Activated CD8-positive, alpha-beta T cell treated with anti-CD3 and anti-CD28 coated beads for 36 hours (primary cell): ENCODE measurements around the gene THPO. TPM values are rescaled to one million over a fixed set of nuclear protein-coding genes. Genes with fewer than 3 reads are reported as not detected.
A peak's percentile ranks its signal among the peaks of the same experiment; 100 is the strongest.

Source experiments
- ATAC-seq: fragments of 200-7000 bp; cut with Tn5 transposase; one replicate; pipeline ENCODE4 v1.10.0; 2021; ENCODE audit warnings: mild to moderate bottlenecking, moderate library complexity
- CTCF ChIA-PET: fragments of 350-600 bp; sonication (Branson Sonifier 250); formaldehyde crosslinking; loops from one replicate; lab custom pipeline; 2021; ENCODE audit warnings: antibody characterized with exemption; lab: Charles Lee
- POLR2A ChIA-PET: fragments of 350-600 bp; sonication (Branson Sonifier 250); formaldehyde crosslinking; loops from one replicate; lab custom pipeline; 2021; ENCODE audit warnings: antibody characterized with exemption; lab: Charles Lee
- DNase-seq: peaks from one replicate; pipeline ENCODE4 v3.0.0-alpha.2; 2020
- H3K27ac Mint-ChIP-seq: one replicate; pipeline ENCODE4 v1.8.0; 2021; ENCODE audit warnings: mild to moderate bottlenecking, mixed read lengths
- H3K27me3 Mint-ChIP-seq: one replicate; pipeline ENCODE4 v1.8.0; 2021; ENCODE audit warnings: mixed read lengths
- H3K36me3 Mint-ChIP-seq: one replicate; pipeline ENCODE4 v1.8.0; 2021; ENCODE audit warnings: low read depth, mixed read lengths
- H3K4me1 Mint-ChIP-seq: one replicate; pipeline ENCODE4 v1.8.0; 2021; ENCODE audit warnings: low read depth, mixed read lengths
- H3K4me3 Mint-ChIP-seq: one replicate; pipeline ENCODE4 v1.8.0; 2021; ENCODE audit warnings: mild to moderate bottlenecking, moderate library complexity, mixed read lengths
- H3K9me3 Mint-ChIP-seq: one replicate; pipeline ENCODE4 v1.8.0; 2021; ENCODE audit warnings: mixed read lengths
- intact Hi-C: fragments of 100-400 bp; cut with micrococcal nuclease; formaldehyde crosslinking; loops from one replicate; pipeline ENCODE4 v1.10.0; 2022
- total RNA-seq, 2 experiments: library from RNA; stranded (reverse); gene quantifications; one replicate each; pipeline ENCODE4 v1.2.3, GENCODE V29; 2021
- TF ChIP-seq, protein P1 (sequence below): fragments of 200-600 bp; IDR thresholded peaks from one replicate; pipeline ENCODE4 v1.8.0; 2022; ENCODE audit warnings: antibody characterized with exemption, mild to moderate bottlenecking

THPO gene
- total RNA-seq, 2 experiments from 2014 or later, result not detected

GRCh38 chr3:184382326-184383032 lies 4.5 kb upstream of the THPO start:
- H3K27me3 Mint-ChIP-seq, result peaks cover 47% of the 10 kb centered on the region
- TF ChIP-seq, protein P1, sequence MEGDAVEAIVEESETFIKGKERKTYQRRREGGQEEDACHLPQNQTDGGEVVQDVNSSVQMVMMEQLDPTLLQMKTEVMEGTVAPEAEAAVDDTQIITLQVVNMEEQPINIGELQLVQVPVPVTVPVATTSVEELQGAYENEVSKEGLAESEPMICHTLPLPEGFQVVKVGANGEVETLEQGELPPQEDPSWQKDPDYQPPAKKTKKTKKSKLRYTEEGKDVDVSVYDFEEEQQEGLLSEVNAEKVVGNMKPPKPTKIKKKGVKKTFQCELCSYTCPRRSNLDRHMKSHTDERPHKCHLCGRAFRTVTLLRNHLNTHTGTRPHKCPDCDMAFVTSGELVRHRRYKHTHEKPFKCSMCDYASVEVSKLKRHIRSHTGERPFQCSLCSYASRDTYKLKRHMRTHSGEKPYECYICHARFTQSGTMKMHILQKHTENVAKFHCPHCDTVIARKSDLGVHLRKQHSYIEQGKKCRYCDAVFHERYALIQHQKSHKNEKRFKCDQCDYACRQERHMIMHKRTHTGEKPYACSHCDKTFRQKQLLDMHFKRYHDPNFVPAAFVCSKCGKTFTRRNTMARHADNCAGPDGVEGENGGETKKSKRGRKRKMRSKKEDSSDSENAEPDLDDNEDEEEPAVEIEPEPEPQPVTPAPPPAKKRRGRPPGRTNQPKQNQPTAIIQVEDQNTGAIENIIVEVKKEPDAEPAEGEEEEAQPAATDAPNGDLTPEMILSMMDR, result no peak
- no peak for DNase-seq
- H3K9me3 Mint-ChIP-seq, result no peaks in the 10 kb centered on the region
- CTCF ChIA-PET, result interaction anchor here (1.3 to 2.3 kb wide), 2 partner anchors 11 kb away, joined by 3 to 12 read pairs; no protein-coding TSS in a partner anchor
- no peak overlapping the region for H3K27ac Mint-ChIP-seq
- no peak overlapping the region for H3K4me3 Mint-ChIP-seq
- POLR2A ChIA-PET, result interaction anchor here (0.6 kb wide), 1 partner anchor 31 kb away, joined by 3 read pairs; no protein-coding TSS in a partner anchor
- ATAC-seq, result no peak
- peaks cover 3% of the 10 kb centered on the region for H3K4me1 Mint-ChIP-seq
- H3K36me3 Mint-ChIP-seq, result no peaks in the 10 kb centered on the region
- intact Hi-C loops, result no loop called here

GRCh38 chr3:184381261-184382224 lies 3.5 kb upstream of the THPO start:
- no peaks in the 10 kb centered on the region for H3K36me3 Mint-ChIP-seq
- H3K9me3 Mint-ChIP-seq, result no peaks in the 10 kb centered on the region
- ChIA-PET POLR2A (interaction anchor here (0.6 to 2.0 kb wide), 3 partner anchors 14 to 32 kb away, joined by 3 to 5 read pairs (median 4); no protein-coding TSS in a partner anchor), CTCF (interaction anchor here (1.5 to 2.3 kb wide), 2 partner anchors 10 to 133 kb away, joined by 3 to 12 read pairs; no protein-coding TSS in a partner anchor)
- DNase-seq (no peak), ATAC-seq (peak; percentile 12)
- no peak overlapping the region for H3K27ac Mint-ChIP-seq
- TF ChIP-seq, protein P1, result no peak
- intact Hi-C loops, result no loop called here
- peaks cover 3% of the 10 kb centered on the region for H3K4me1 Mint-ChIP-seq
- H3K4me3 Mint-ChIP-seq, result peak overlapping the region; percentile 35
- peaks cover 52% of the 10 kb centered on the region for H3K27me3 Mint-ChIP-seq

DNA sequence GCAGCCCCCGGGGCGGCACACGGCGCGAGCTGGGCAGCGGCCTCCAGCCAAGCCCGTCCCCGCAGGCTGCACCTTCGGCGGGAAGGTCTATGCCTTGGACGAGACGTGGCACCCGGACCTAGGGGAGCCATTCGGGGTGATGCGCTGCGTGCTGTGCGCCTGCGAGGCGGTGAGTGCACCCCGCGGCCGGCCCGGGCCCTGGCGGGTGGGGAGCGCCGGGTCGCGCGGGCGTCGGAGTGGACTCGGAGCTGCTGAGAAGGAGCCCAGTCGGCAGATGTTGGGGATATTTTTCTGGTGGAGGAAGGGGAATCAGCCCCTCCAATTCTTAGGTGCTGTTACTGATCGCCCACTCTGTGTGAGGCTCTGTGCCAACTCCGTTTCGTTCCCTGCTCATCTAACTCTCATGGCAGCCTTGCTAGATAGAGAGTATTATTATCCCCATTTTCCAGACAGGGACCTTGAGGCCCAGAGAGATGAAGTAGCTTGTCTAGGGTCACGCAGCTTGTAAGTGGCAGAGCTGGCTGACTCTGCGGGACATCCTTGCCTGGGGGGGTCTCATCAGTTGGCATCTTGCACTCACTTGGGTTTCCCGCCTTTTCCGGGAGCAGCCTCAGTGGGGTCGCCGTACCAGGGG lies 2.7 kb upstream of the THPO start:
- Mint-ChIP-seq H3K9me3 (no peaks in the 10 kb centered on the region), H3K27ac (no peak overlapping the region), H3K4me1 (peaks cover 3% of the 10 kb centered on the region), H3K27me3 (peaks cover 52% of the 10 kb centered on the region), H3K4me3 (peak overlapping the region; percentile 35), H3K36me3 (no peaks in the 10 kb centered on the region)
- TF ChIP-seq, protein P1, result no peak
- intact Hi-C loops, result no loop called here
- ChIA-PET POLR2A (interaction anchor here (1.5 to 2.0 kb wide), 2 partner anchors 13 to 22 kb away, joined by 4 to 5 read pairs; no protein-coding TSS in a partner anchor), CTCF (interaction anchor here (1.5 to 2.3 kb wide), 2 partner anchors 9 to 133 kb away, joined by 3 to 12 read pairs; no protein-coding TSS in a partner anchor)
- DNase-seq (no peak), ATAC-seq (peak; percentile 43)

DNA sequence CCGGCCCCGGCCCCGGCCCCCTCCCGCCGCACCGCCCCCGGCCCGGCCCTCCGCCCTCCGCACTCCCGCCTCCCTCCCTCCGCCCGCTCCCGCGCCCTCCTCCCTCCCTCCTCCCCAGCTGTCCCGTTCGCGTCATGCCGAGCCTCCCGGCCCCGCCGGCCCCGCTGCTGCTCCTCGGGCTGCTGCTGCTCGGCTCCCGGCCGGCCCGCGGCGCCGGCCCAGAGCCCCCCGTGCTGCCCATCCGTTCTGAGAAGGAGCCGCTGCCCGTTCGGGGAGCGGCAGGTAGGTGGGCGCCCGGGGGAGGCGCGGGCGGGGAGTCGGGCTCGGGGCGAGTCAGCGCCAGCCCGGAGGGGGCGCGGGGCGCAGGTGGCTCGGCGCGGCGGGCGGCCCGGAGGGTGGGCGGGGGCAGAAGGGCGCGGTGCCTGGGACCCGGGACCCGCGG lies 2.2 kb upstream of the THPO start:
- intact Hi-C loops, result no loop called here
- no peak overlapping the region for H3K27ac Mint-ChIP-seq
- peaks cover 50% of the 10 kb centered on the region for H3K27me3 Mint-ChIP-seq
- peaks cover 3% of the 10 kb centered on the region for H3K4me1 Mint-ChIP-seq
- ChIA-PET POLR2A (interaction anchor here (1.5 to 2.0 kb wide), 2 partner anchors 12 to 21 kb away, joined by 4 to 5 read pairs; no protein-coding TSS in a partner anchor), CTCF (interaction anchor here (1.5 to 2.3 kb wide), 2 partner anchors 8 to 134 kb away, joined by 3 to 12 read pairs; no protein-coding TSS in a partner anchor)
- H3K4me3 Mint-ChIP-seq, result no peak overlapping the region
- no peaks in the 10 kb centered on the region for H3K36me3 Mint-ChIP-seq
- DNase-seq (peak; percentile 23), ATAC-seq (peak; percentile 37)
- H3K9me3 Mint-ChIP-seq, result no peaks in the 10 kb centered on the region
- TF ChIP-seq, protein P1, result no peak
